BJ (cell line): ENCODE measurements around the gene SUMO4. TPM values are rescaled to one million over a fixed set of nuclear protein-coding genes. Genes with fewer than 3 reads are reported as not detected.

Experiments
- CTCF ChIA-PET: fragments of 350-600 bp; formaldehyde crosslinking; extraction: SDS; loops from one replicate; lab custom pipeline; 2021; ENCODE audit warnings: antibody characterized with exemption, inconsistent platforms; lab: Yijun Ruan, JAX
- POLR2A ChIA-PET: fragments of 300-600 bp; sonication (Branson Sonifier 250); formaldehyde crosslinking; extraction: SDS; loops from one replicate; lab custom pipeline; 2021; ENCODE audit warnings: antibody characterized with exemption; lab: Charles Lee
- DNase-seq: peaks from one replicate; pipeline ENCODE4 v3.0.0-alpha.2; 2011; ENCODE audit warnings: low read depth
- H3K27me3 ChIP-seq: 2 replicates; pipeline ENCODE4 v1.6.0; 2011; ENCODE audit warnings: low read length; ENCODE audit not compliant: control insufficient read depth, insufficient read depth
- H3K36me3 ChIP-seq: 2 replicates; pipeline ENCODE4 v1.5.1; 2011; ENCODE audit warnings: low read length; ENCODE audit not compliant: control insufficient read depth, insufficient read depth
- H3K4me3 ChIP-seq: 2 replicates; pipeline ENCODE4 v1.5.1; 2011; ENCODE audit warnings: low read depth, mild to moderate bottlenecking, control low read depth, low read length
- CTCF ChIP-seq: IDR thresholded peaks from 2 replicates; pipeline ENCODE4 v1.5.1; 2011; ENCODE audit warnings: low read depth, mild to moderate bottlenecking, control low read depth, inconsistent platforms, low read length, moderate library complexity; ENCODE audit not compliant: insufficient read depth
- polyA plus RNA-seq: library from polyadenylated mRNA; depleted of rRNA; stranded (reverse); fragments of >200 nt; gene quantifications from 2 replicates; pipeline ENCODE4 v1.2.3, GENCODE V29; 2011

SUMO4 gene
- polyA plus RNA-seq, 1 experiment, result not detected

DNA sequence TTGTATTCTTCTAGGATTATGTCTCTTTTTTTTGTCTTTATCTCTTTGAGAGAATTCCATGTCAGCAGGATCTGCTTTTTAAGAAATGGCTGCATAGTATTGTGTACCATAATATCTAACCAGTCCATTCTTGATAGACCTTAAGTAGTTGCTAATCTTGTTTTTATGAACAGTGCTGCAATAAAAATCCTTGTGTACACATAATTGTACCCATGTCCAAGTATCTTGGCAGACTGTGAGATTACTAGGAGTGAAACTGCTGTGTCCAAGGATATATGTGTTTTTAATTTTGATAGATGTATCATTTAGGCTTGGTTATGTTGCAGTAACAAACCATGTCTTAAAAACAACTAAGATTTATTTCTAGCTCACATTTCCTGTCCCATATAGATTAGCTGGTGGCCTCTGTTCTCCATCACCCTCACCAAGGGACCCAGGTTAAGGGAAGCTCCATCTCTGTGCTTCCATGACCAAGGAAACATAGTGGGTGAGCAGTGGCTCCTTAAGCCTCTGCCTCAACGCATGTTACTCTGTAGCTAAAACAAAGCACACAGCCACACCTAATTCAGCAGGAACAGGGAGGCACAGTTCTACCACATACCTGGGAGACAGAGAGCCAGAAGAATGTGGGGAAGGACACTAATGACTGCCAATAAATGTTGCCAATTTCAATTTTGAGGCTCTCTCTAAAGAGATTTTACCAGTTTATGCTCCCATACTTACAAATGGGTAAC lies 12.1 kb upstream of the SUMO4 start:
- no peaks in the 10 kb centered on the region for H3K36me3 ChIP-seq
- ChIA-PET CTCF (interaction anchor here (0.9 kb wide), 1 partner anchor 9 kb away, joined by 3 read pairs; no protein-coding TSS in a partner anchor), POLR2A (no interaction called here)
- H3K4me3 ChIP-seq, result no peak overlapping the region
- no peak for TF ChIP-seq CTCF
- no peak for DNase-seq
- no peaks in the 10 kb centered on the region for H3K27me3 ChIP-seq

- H3K4me3 ChIP-seq, result no peak overlapping the region
- H3K27me3 ChIP-seq, result no peaks in the 10 kb centered on the region
- ChIA-PET CTCF (interaction anchor here (0.5 to 0.6 kb wide), 2 partner anchors 48 to 475 kb away, joined by 4 read pairs; no protein-coding TSS in a partner anchor), POLR2A (no interaction called here)
- TF ChIP-seq CTCF, result no peak
- peak; percentile 31 for DNase-seq
- no peaks in the 10 kb centered on the region for H3K36me3 ChIP-seq
These were observed 10.4 kb upstream of the SUMO4 start for GRCh38 chr6:149389509-149390297.

DNA sequence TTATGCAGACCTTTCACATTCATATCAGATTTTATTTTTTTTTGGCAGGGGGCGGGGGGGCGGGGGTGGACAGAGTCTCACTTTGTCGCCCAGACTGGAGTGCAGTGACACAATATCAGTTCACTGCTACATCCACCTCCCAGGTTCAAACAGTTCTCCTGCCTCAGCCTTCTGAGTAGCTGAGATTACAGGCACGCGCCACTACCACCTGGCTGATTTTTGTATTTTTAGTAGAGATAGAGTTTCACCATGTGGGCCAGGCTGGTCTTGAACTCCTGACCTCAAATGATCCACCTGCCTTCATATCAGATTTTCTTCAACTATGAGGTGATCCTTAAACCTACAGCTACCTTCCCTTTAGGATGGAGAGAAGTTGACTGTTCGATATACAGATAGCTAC lies 8.0 kb upstream of the SUMO4 start:
- POLR2A ChIA-PET, result no interaction called here

GRCh38 chr6:149392535-149392934 lies 7.5 kb upstream of the SUMO4 start:
- CTCF ChIA-PET, result interaction anchor here (0.6 to 1.7 kb wide), 2 partner anchors 39 to 533 kb away, joined by 3 to 5 read pairs; no protein-coding TSS in a partner anchor
- Histone ChIP-seq H3K27me3 (no peaks in the 10 kb centered on the region), H3K4me3 (no peak overlapping the region), H3K36me3 (no peaks in the 10 kb centered on the region)
- no peak for TF ChIP-seq CTCF
- DNase-seq, result no peak
- POLR2A ChIA-PET, result no interaction called here

More for the DNA sequence above, 8.0 kb upstream of the SUMO4 start:
- no peaks in the 10 kb centered on the region for H3K36me3 ChIP-seq
- no peak overlapping the region for H3K4me3 ChIP-seq
- CTCF ChIA-PET, result interaction anchor here (0.6 to 1.7 kb wide), 3 partner anchors 40 to 533 kb away, joined by 3 to 5 read pairs (median 3); no protein-coding TSS in a partner anchor
- TF ChIP-seq CTCF, result no peak
- no peak for DNase-seq
- no peaks in the 10 kb centered on the region for H3K27me3 ChIP-seq
